NB4 (cell line): Measurements from ENCODE around the gene DIS3L2.

Experiments
- CTCF ChIP-seq: IDR thresholded peaks from one replicate; pipeline ENCODE4 v1.5.1; 2012; ENCODE audit warnings: low read depth, low read length
- POLR2A ChIP-seq: IDR thresholded peaks from 2 replicates; pipeline ENCODE4 v1.6.1; 2011; ENCODE audit warnings: mild to moderate bottlenecking; ENCODE audit not compliant: insufficient read length; ENCODE audit errors: extremely low read depth

GRCh38 chr2:232261776-232262175 lies 300.3 kb downstream of the DIS3L2 start:
- TF ChIP-seq POLR2A: no peak
- no peak for TF ChIP-seq CTCF
